ENCODE results near the gene AREL1.

DNA sequence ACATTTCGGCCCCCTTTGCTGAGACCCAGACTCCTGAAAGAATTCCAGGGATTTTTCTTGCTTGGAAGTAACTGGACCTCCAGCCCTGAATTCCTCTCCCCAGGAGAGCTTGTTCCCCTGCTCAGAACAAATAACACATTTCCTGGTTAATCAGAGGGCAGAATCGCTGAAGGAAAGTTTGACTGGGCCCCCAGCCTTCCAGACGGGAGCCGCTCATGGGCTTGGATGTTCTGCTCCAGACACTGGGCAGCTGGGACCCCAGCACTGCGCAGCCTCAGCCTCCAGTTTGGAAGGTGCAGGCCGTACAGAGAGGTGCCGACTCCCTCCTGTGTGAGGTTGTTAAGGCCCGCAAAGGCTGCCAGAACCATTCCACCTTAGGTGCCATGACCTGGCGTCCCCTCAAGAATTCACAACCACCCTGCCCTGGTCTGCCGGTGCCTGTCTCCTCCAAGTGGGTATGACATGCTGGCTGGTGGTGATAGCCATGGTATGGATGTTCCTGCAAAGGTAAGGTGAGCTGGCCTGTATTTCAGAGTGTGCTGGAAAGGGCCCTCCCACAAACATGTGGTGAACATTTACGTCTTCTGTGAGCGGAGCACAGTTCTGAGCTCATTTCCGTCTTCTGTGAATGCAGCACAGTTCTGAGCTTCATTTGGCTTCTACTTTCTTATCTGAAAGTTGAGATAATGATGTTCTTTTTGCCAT, 95.7 kb downstream of the AREL1 start:
- no peak for TF ChIP-seq POLR2A (IDR thresholded peaks at IDR 0.05)
- TF ChIP-seq, protein P1, sequence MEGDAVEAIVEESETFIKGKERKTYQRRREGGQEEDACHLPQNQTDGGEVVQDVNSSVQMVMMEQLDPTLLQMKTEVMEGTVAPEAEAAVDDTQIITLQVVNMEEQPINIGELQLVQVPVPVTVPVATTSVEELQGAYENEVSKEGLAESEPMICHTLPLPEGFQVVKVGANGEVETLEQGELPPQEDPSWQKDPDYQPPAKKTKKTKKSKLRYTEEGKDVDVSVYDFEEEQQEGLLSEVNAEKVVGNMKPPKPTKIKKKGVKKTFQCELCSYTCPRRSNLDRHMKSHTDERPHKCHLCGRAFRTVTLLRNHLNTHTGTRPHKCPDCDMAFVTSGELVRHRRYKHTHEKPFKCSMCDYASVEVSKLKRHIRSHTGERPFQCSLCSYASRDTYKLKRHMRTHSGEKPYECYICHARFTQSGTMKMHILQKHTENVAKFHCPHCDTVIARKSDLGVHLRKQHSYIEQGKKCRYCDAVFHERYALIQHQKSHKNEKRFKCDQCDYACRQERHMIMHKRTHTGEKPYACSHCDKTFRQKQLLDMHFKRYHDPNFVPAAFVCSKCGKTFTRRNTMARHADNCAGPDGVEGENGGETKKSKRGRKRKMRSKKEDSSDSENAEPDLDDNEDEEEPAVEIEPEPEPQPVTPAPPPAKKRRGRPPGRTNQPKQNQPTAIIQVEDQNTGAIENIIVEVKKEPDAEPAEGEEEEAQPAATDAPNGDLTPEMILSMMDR (IDR thresholded peaks at IDR 0.05) = no peak
